T-helper 1 cell (primary cell): ENCODE measurements around the gene SLC6A20.

Experiments
- DNase-seq, 5 donors: peaks; one replicate each; pipeline ENCODE4 v3.0.0-alpha.2; 2012 to 2020

The SLC6A20 gene

GRCh38 chr3:45716790-45717336 lies 79.5 kb downstream of the SLC6A20 start:
- DNase-seq = no peak

- DNase-seq = no peak
Measured at GRCh38 chr3:45715945-45716344, 80.4 kb downstream of the SLC6A20 start.

GRCh38 chr3:45712434-45713110 lies 83.8 kb downstream of the SLC6A20 start:
- DNase-seq = no peak

GRCh38 chr3:45711931-45712330 lies 84.4 kb downstream of the SLC6A20 start:
- no peak for DNase-seq

- no peak for DNase-seq
Measured at GRCh38 chr3:45705839-45706808, 90.2 kb downstream of the SLC6A20 start.
